Spleen (tissue), 11 donors: Measurements from ENCODE around the gene ST7. TPM values are rescaled to one million over a fixed set of nuclear protein-coding genes. Genes with fewer than 3 reads are reported as not detected.

Experiments
- DNase-seq: peaks from one replicate; pipeline ENCODE4 v3.0.0-alpha.2; 2020
- H3K27ac ChIP-seq, 8 donors: fragments of 200-600 bp; sonication (generic) in 7 of 8; 1 replicate in 4 of 8; 2 replicates in 4 of 8; pipeline versions ENCODE4 v1.5.0 to v1.8.0; 2016 to 2021; ENCODE audit warnings: inconsistent platforms in 4 of 8, mild to moderate bottlenecking in 4 of 8, moderate library complexity in 1 of 8
- H3K27me3 ChIP-seq, 7 donors: fragments of 200-600 bp; sonication (generic) in 6 of 7; replicated peaks in 1 of 7; 1 replicate in 4 of 7; 2 replicates in 3 of 7; pipeline versions ENCODE4 v1.5.0 to v1.8.0; 2016 to 2021; ENCODE audit warnings: inconsistent platforms in 3 of 7, mild to moderate bottlenecking in 1 of 7
- H3K36me3 ChIP-seq, 6 donors: fragments of 200-600 bp; sonication (generic) in 5 of 6; 1 replicate in 4 of 6; 2 replicates in 2 of 6; pipeline versions ENCODE4 v1.5.0 to v1.8.0; 2016 to 2021; ENCODE audit warnings: inconsistent platforms in 2 of 6
- H3K4me1 ChIP-seq, 6 donors: fragments of 200-600 bp; sonication (generic) in 5 of 6; 1 replicate in 3 of 6; 2 replicates in 3 of 6; pipeline versions ENCODE4 v1.5.0 to v1.8.0; 2016 to 2021; ENCODE audit warnings: inconsistent platforms in 3 of 6
- H3K4me3 ChIP-seq, 8 donors: fragments of 200-600 bp; sonication (generic) in 7 of 8; 1 replicate in 4 of 8; 2 replicates in 4 of 8; pipeline versions ENCODE4 v1.5.0 to v1.8.0; 2016 to 2021; ENCODE audit warnings: inconsistent platforms in 4 of 8, mild to moderate bottlenecking in 4 of 8, moderate library complexity in 2 of 8
- H3K9me3 ChIP-seq, 8 donors: fragments of 200-600 bp; sonication (generic) in 7 of 8; 1 replicate in 4 of 8; 2 replicates in 4 of 8; pipeline versions ENCODE4 v1.5.0 to v1.8.0; 2016 to 2021; ENCODE audit warnings: inconsistent platforms in 4 of 8
- CTCF ChIP-seq, 11 experiments: fragments of 200-600 bp in 7 of 11; fragments of 450-650 bp in 4 of 11; sonication (generic) in 4 of 11; IDR thresholded peaks in 8 of 11; conservative IDR thresholded peaks in 3 of 11; 1 replicate in 7 of 11; 2 replicates in 4 of 11; pipeline versions ENCODE4 v1.4.0 to v1.8.0; 2016 to 2021; ENCODE audit warnings: antibody characterized with exemption in 11 of 11, inconsistent platforms in 4 of 11, mild to moderate bottlenecking in 1 of 11
- POLR2A ChIP-seq, 3 donors: fragments of 450-650 bp; IDR thresholded peaks; one replicate each; pipeline ENCODE4 v1.5.1; 2017; ENCODE audit warnings: antibody characterized with exemption in 3 of 3, mild to moderate bottlenecking in 1 of 3
- POLR2AphosphoS5 ChIP-seq, 3 donors: sonication (generic); formaldehyde crosslinking; IDR thresholded peaks; one replicate each; pipeline ENCODE4 v1.5.1; 2017; ENCODE audit warnings: antibody characterized with exemption in 3 of 3
- WGBS, 5 donors: extraction: QIAGEN DNeasy Blood & Tissue Kit in 3 of 5; methylation state at CpG; one replicate each; pipeline versions ENCODE4 v1.1.5 to v1.1.7; 2013 to 2018; 5-methylcytosine and 5-hydroxymethylcytosine counted together
- intact Hi-C: fragments of 100-400 bp; cut with DNase I; formaldehyde crosslinking; loops from one replicate; pipeline ENCODE4 v1.15.0; 2023; ENCODE audit warnings: low total_unique reads
- polyA plus RNA-seq, 3 donors: library from polyadenylated mRNA; stranded (reverse); fragments of 200-250 nt; gene quantifications; one replicate each; pipeline ENCODE4 v1.2.1, GENCODE V29; 2013
- total RNA-seq, 7 donors: library from RNA; depleted of rRNA in 3 of 7; stranded (reverse); fragments of >200 nt in 3 of 7; fragmentation: NEBNext Ultra II Directional in 4 of 7; extraction: Animal tissue kit (Norgen Biotek cat#: 25700) in 4 of 7; gene quantifications; one replicate each; pipeline versions ENCODE4 v1.1.0 to v1.2.1, GENCODE V29; 2016 to 2021
- donor health status: healthy with polysubstance abuse.
- donor health status: DM: no; HTN: no; CAD: no; lungs with moderate emphysema.
- donor health status: DM: no; HTN: no; CAD: no.
- donor health status: Bipolar disorder and iron deficiency.
- donor health status: healthy.
- donor health status: DM: no; HTN: no; CAD: no.
- donor health status: DM: yes; HTN: yes; CAD: no.

Gene ST7
- total and polyA plus RNA-seq, 10 donors = 4.7 to 36.4 (median 15.8) TPM

GRCh38 chr7:117272017-117272759 is 318.9 kb downstream of the ST7 start:
- no peak overlapping the region for H3K27ac ChIP-seq
- no peak for TF ChIP-seq POLR2AphosphoS5 (IDR thresholded peaks at IDR 0.05)
- no peaks in the 10 kb centered on the region for H3K36me3 ChIP-seq
- H3K4me1 ChIP-seq = no peaks in the 10 kb centered on the region
- DNase-seq = no peak
- 92 to 95% (median 94%) methylated on average over 2 of the region's 2 CpGs for WGBS, 5 donors
- peaks cover 0 to 4% (median 0%) of the 10 kb centered on the region in 7 donors for H3K27me3 ChIP-seq
- no peaks in the 10 kb centered on the region for H3K9me3 ChIP-seq
- intact Hi-C loops = no loop called here
- H3K4me3 ChIP-seq = no peak overlapping the region

GRCh38 chr7:117273325-117273724 is 320.0 kb downstream of the ST7 start:
- intact Hi-C loops = no loop called here

GRCh38 chr7:117273814-117274225 is 320.5 kb downstream of the ST7 start:
- H3K27me3 ChIP-seq = peaks cover 0 to 4% (median 0%) of the 10 kb centered on the region in 7 donors
- H3K9me3 ChIP-seq = no peaks in the 10 kb centered on the region
- TF ChIP-seq CTCF (IDR thresholded peaks at IDR 0.05 in 8 of 11, conservative IDR thresholded peaks at IDR 0.05 in 3 of 11) (no peak), POLR2A (IDR thresholded peaks at IDR 0.05) (no peak), POLR2AphosphoS5 (IDR thresholded peaks at IDR 0.05) (no peak)
- no peak overlapping the region for H3K4me3 ChIP-seq
- H3K4me1 ChIP-seq = no peaks in the 10 kb centered on the region
- intact Hi-C loops = no loop called here
- H3K36me3 ChIP-seq = no peaks in the 10 kb centered on the region
- 79 to 82% (median 81%) methylated on average over 11 of the region's 11 CpGs for WGBS, 5 donors
- no peak for DNase-seq
- no peak overlapping the region for H3K27ac ChIP-seq

More at GRCh38 chr7:117273325-117273724, 320.0 kb downstream of the ST7 start:
- Histone ChIP-seq H3K4me1 (no peaks in the 10 kb centered on the region), H3K27ac (no peak overlapping the region), H3K9me3 (no peaks in the 10 kb centered on the region), H3K36me3 (no peaks in the 10 kb centered on the region), H3K27me3 (peaks cover 0 to 4% (median 0%) of the 10 kb centered on the region in 7 donors), H3K4me3 (no peak overlapping the region)
- TF ChIP-seq CTCF (IDR thresholded peaks at IDR 0.05 in 8 of 11, conservative IDR thresholded peaks at IDR 0.05 in 3 of 11) = no peak
- TF ChIP-seq POLR2A (IDR thresholded peaks at IDR 0.05) = no peak
- TF ChIP-seq POLR2AphosphoS5 (IDR thresholded peaks at IDR 0.05) = no peak
- WGBS, 5 donors = 70 to 81% (median 76%) methylated on average over 2 of the region's 2 CpGs
- DNase-seq = no peak

GRCh38 chr7:117274951-117275350 is 321.6 kb downstream of the ST7 start:
- 70 to 93% (median 83%) methylated on average over 4 of the region's 4 CpGs for WGBS, 5 donors
- TF ChIP-seq POLR2AphosphoS5 (IDR thresholded peaks at IDR 0.05) = no peak
- no peak for TF ChIP-seq POLR2A (IDR thresholded peaks at IDR 0.05)
- TF ChIP-seq CTCF (IDR thresholded peaks at IDR 0.05 in 8 of 11, conservative IDR thresholded peaks at IDR 0.05 in 3 of 11) = no peak
- H3K27ac ChIP-seq = no peak overlapping the region
- peaks cover 0 to 7% (median 0%) of the 10 kb centered on the region in 6 donors for H3K4me1 ChIP-seq
- H3K4me3 ChIP-seq = no peak overlapping the region
- intact Hi-C loops = no loop called here
- H3K9me3 ChIP-seq = no peaks in the 10 kb centered on the region
- DNase-seq = no peak
- peaks cover 0 to 4% (median 0%) of the 10 kb centered on the region in 7 donors for H3K27me3 ChIP-seq
- no peaks in the 10 kb centered on the region for H3K36me3 ChIP-seq
